Measurements from ENCODE around the gene KRT6C.

DNA sequence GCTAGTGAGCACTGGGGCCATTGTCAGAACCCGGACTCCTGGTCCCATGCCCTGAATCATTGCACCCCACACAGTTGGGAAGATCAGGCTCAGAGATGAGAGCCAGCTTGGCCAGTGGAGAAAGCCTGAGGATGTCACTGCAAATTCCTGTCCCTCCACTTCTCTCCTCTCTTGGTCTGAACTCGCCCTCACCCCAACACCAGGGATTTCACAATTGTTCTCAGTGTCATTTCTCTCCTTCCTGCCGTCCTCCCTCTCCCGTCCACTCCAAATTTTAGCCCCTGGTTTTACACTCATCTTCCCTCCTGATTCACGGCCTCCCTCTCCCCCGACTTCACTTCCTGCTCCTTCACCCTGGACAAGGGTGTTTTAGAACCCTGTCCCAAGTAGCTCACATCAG lies 50.6 kb downstream of the KRT6C start:
- TF ChIP-seq, protein P1, sequence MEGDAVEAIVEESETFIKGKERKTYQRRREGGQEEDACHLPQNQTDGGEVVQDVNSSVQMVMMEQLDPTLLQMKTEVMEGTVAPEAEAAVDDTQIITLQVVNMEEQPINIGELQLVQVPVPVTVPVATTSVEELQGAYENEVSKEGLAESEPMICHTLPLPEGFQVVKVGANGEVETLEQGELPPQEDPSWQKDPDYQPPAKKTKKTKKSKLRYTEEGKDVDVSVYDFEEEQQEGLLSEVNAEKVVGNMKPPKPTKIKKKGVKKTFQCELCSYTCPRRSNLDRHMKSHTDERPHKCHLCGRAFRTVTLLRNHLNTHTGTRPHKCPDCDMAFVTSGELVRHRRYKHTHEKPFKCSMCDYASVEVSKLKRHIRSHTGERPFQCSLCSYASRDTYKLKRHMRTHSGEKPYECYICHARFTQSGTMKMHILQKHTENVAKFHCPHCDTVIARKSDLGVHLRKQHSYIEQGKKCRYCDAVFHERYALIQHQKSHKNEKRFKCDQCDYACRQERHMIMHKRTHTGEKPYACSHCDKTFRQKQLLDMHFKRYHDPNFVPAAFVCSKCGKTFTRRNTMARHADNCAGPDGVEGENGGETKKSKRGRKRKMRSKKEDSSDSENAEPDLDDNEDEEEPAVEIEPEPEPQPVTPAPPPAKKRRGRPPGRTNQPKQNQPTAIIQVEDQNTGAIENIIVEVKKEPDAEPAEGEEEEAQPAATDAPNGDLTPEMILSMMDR (IDR thresholded peaks at IDR 0.05), result no peak
- no peak for TF ChIP-seq POLR2A (IDR thresholded peaks at IDR 0.05)

Data from transverse colon (tissue), 3 donors.